GM21360 (cell line): ENCODE results near the gene UBE2L6.

Experiments used
- ATAC-seq: cut with Tn5 transposase; IDR thresholded peaks from one replicate; pipeline ENCODE4 v1.9.1; 2021; ENCODE audit warnings: mild to moderate bottlenecking, moderate library complexity; ENCODE audit not compliant: unreplicated experiment

Gene UBE2L6

GRCh38 chr11:57501953-57502352 lies 65.5 kb downstream of the UBE2L6 start:
- ATAC-seq: no peak
